GM12878 (cell line): ENCODE results near the gene DERL3. TPM values are rescaled to one million over a fixed set of nuclear protein-coding genes. Genes with fewer than 3 reads are reported as not detected.

ENCODE experiments used
- ETV6 ChIP-seq, 2 experiments: fragments of 450-650 bp in 1 of 2; IDR thresholded peaks in 1 of 2; conservative IDR thresholded peaks in 1 of 2; 2 replicates each; pipeline ENCODE4 v1.6.1; 2014; ENCODE audit warnings: antibody characterized with exemption in 1 of 2, borderline replicate concordance in 1 of 2, low read depth in 1 of 2, mild to moderate bottlenecking in 1 of 2, moderate library complexity in 1 of 2
- FOXM1 ChIP-seq: IDR thresholded peaks from 2 replicates; pipeline ENCODE4 v1.6.1; 2012; ENCODE audit warnings: low read depth, mild to moderate bottlenecking, inconsistent platforms, low read length, moderate library complexity
- HCFC1 ChIP-seq: fragments of 150-350 bp; IDR thresholded peaks from 2 replicates; pipeline ENCODE4 v1.6.1; 2014; ENCODE audit warnings: low read length
- IRF4 ChIP-seq: IDR thresholded peaks from 2 replicates; pipeline ENCODE4 v1.6.1; 2011; ENCODE audit warnings: low read depth, low read length
- JUNB ChIP-seq: IDR thresholded peaks from 2 replicates; pipeline ENCODE4 v1.6.1; 2016; ENCODE audit warnings: antibody characterized with exemption, mild to moderate bottlenecking
- LARP7 ChIP-seq: fragments of 450-650 bp; IDR thresholded peaks from 2 replicates; pipeline ENCODE4 v1.6.1; 2017; ENCODE audit warnings: mild to moderate bottlenecking
- NR2C1 ChIP-seq: fragments of 450-650 bp; IDR thresholded peaks from 2 replicates; pipeline ENCODE4 v1.6.1; 2017; ENCODE audit warnings: antibody characterized with exemption, mild to moderate bottlenecking, moderate library complexity
- POLR2AphosphoS5 ChIP-seq: IDR thresholded peaks from 2 replicates; pipeline ENCODE4 v1.6.1; 2011; ENCODE audit warnings: mild to moderate bottlenecking, low read length, inconsistent platforms
- RCOR1 ChIP-seq: conservative IDR thresholded peaks from 2 replicates; pipeline ENCODE4 v1.6.1; 2012; ENCODE audit warnings: low read depth, low read length, improper control_type of control experiment
- SMAD5 ChIP-seq: IDR thresholded peaks from 2 replicates; pipeline ENCODE4 v1.6.1; 2016; ENCODE audit warnings: antibody characterized with exemption, low read depth
- ZNF217 ChIP-seq: fragments of 450-650 bp; IDR thresholded peaks from 2 replicates; pipeline ENCODE4 v1.6.1; 2017; ENCODE audit warnings: antibody characterized with exemption, mild to moderate bottlenecking
- polyA plus RNA-seq, 11 experiments: library from polyadenylated mRNA; depleted of rRNA in 4 of 11; unstranded in 6 of 11; stranded (reverse) in 5 of 11; fragments of >200 nt; fragmentation: Nextera tagmentation in 4 of 11; fragmentation: Illumina TruSeq in 1 of 11; extraction: Ambion mirVana in 4 of 11; extraction: Trizol in 1 of 11; gene quantifications; 1 replicate in 1 of 11; 2 replicates in 10 of 11; pipeline versions ENCODE4 v1.2.1 to v1.2.3, GENCODE V29; 2011 to 2016; ENCODE audit warnings: inconsistent platforms in 2 of 11, missing spikeins in 2 of 11, low read depth in 1 of 11
- total RNA-seq, 4 experiments: library from RNA; depleted of rRNA in 3 of 4; stranded (reverse); fragments of >200 nt in 3 of 4; fragmentation: Illumina TruSeq in 1 of 4; extraction: Trizol in 1 of 4; gene quantifications; 2 replicates each; pipeline versions ENCODE4 v1.2.1 to v1.2.3, GENCODE V29; 2013 to 2021
- TF ChIP-seq, protein P1 (sequence below): fragments of 450-650 bp; IDR thresholded peaks from 2 replicates; pipeline ENCODE4 v1.6.1; 2014; ENCODE audit warnings: mild to moderate bottlenecking
- TF ChIP-seq, protein P2 (sequence below): fragments of 450-650 bp; formaldehyde crosslinking; IDR thresholded peaks from 2 replicates; pipeline ENCODE4 v1.4.0; 2022; ENCODE audit warnings: mild to moderate bottlenecking, moderate library complexity
- TF ChIP-seq, protein P3 (sequence below): fragments of 450-650 bp; IDR thresholded peaks from 2 replicates; pipeline ENCODE4 v1.6.1; 2017; ENCODE audit warnings: antibody characterized with exemption, mild to moderate bottlenecking, moderate library complexity
- TF ChIP-seq, protein P4 (sequence below): fragments of 150-350 bp; IDR thresholded peaks from 2 replicates; pipeline ENCODE4 v1.6.1; 2016; ENCODE audit warnings: low read depth, low read length
- TF ChIP-seq, protein P5 (sequence below): IDR thresholded peaks from 2 replicates; pipeline ENCODE4 v1.6.1; 2011; ENCODE audit warnings: low read depth, low read length, improper control_type of control experiment, borderline replicate concordance
- TF ChIP-seq, protein P6 (sequence below): IDR thresholded peaks from 2 replicates; pipeline ENCODE4 v1.6.1; 2011; ENCODE audit warnings: borderline replicate concordance, low read depth, mild to moderate bottlenecking, moderate library complexity, mixed read lengths, low read length; ENCODE audit not compliant: insufficient read depth; ENCODE audit errors: extremely low read length

Gene DERL3
- total and polyA plus RNA-seq, 10 of the 15 experiments (the other 5 are each of a cell fraction or from before 2014, with no cell fraction given): 4.1 to 52.4 (median 14.1) TPM

DNA sequence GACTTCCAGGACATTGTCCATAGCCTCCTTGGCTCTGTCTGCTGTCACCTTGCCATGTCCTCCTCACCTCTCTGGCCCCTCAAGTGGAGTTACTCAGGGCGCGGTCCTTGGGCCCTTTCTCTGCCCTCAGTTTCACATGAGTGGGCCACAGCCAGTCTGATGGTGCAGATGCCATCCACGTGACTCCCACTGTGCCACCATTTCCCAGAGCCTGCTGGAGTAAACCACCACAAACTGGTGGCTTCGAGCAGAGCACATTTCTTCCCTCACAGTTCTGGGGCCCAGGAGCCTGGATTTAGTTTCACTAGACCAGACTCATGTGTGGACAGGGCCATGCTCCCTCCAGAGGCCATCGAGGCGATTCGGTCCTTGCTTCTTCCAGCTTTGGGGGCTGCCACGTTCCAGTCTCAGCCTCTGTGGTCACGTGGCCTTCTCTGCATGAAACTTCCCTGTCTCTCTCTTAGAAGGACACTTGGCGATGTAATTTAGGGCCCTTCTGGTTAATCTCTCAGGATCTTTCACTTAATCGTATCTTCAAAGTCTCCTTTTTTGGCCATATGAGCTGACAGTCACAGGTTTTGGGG, 37.5 kb downstream of the DERL3 start (continued):
- TF ChIP-seq RCOR1 (0 out of 2 replicates have a peak, but pooled peaks have one; percentile 28), LARP7 (0 out of 2 replicates have a peak, but pooled peaks have one; percentile 11), JUNB (no peak), FOXM1 (no peak), HCFC1 (no peak), SMAD5 (no peak), IRF4 (no peak), NR2C1 (no peak), ETV6 (conservative IDR thresholded peaks at IDR 0.05 in 1 of 2, IDR thresholded peaks at IDR 0.05 in 1 of 2; ENCODE audit: borderline replicate concordance in 1 of 2, low read depth in 1 of 2) (0 out of 4 replicates have a peak, but pooled peaks of 1 of the 2 experiments have one; percentile 7), POLR2AphosphoS5 (no peak), ZNF217 (no peak)
- TF ChIP-seq, protein P1, sequence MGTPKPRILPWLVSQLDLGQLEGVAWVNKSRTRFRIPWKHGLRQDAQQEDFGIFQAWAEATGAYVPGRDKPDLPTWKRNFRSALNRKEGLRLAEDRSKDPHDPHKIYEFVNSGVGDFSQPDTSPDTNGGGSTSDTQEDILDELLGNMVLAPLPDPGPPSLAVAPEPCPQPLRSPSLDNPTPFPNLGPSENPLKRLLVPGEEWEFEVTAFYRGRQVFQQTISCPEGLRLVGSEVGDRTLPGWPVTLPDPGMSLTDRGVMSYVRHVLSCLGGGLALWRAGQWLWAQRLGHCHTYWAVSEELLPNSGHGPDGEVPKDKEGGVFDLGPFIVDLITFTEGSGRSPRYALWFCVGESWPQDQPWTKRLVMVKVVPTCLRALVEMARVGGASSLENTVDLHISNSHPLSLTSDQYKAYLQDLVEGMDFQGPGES: no peak
- TF ChIP-seq, protein P2, sequence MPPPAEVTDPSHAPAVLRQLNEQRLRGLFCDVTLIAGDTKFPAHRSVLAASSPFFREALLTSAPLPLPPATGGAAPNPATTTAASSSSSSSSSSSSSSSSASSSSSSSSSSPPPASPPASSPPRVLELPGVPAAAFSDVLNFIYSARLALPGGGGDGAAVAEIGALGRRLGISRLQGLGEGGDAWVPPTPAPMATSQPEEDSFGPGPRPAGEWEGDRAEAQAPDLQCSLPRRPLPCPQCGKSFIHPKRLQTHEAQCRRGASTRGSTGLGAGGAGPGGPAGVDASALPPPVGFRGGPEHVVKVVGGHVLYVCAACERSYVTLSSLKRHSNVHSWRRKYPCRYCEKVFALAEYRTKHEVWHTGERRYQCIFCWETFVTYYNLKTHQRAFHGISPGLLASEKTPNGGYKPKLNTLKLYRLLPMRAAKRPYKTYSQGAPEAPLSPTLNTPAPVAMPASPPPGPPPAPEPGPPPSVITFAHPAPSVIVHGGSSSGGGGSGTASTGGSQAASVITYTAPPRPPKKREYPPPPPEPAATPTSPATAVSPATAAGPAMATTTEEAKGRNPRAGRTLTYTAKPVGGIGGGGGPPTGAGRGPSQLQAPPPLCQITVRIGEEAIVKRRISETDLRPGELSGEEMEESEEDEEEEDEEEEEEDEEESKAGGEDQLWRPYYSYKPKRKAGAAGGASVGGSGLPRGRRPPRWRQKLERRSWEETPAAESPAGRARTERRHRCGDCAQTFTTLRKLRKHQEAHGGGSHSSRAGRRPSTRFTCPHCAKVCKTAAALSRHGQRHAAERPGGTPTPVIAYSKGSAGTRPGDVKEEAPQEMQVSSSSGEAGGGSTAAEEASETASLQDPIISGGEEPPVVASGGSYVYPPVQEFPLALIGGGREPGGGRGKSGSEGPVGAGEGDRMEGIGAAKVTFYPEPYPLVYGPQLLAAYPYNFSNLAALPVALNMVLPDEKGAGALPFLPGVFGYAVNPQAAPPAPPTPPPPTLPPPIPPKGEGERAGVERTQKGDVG (CRISPR knock-in tag): no peak
- TF ChIP-seq, protein P3, sequence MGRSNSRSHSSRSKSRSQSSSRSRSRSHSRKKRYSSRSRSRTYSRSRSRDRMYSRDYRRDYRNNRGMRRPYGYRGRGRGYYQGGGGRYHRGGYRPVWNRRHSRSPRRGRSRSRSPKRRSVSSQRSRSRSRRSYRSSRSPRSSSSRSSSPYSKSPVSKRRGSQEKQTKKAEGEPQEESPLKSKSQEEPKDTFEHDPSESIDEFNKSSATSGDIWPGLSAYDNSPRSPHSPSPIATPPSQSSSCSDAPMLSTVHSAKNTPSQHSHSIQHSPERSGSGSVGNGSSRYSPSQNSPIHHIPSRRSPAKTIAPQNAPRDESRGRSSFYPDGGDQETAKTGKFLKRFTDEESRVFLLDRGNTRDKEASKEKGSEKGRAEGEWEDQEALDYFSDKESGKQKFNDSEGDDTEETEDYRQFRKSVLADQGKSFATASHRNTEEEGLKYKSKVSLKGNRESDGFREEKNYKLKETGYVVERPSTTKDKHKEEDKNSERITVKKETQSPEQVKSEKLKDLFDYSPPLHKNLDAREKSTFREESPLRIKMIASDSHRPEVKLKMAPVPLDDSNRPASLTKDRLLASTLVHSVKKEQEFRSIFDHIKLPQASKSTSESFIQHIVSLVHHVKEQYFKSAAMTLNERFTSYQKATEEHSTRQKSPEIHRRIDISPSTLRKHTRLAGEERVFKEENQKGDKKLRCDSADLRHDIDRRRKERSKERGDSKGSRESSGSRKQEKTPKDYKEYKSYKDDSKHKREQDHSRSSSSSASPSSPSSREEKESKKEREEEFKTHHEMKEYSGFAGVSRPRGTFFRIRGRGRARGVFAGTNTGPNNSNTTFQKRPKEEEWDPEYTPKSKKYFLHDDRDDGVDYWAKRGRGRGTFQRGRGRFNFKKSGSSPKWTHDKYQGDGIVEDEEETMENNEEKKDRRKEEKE: no peak
- TF ChIP-seq, protein P4, sequence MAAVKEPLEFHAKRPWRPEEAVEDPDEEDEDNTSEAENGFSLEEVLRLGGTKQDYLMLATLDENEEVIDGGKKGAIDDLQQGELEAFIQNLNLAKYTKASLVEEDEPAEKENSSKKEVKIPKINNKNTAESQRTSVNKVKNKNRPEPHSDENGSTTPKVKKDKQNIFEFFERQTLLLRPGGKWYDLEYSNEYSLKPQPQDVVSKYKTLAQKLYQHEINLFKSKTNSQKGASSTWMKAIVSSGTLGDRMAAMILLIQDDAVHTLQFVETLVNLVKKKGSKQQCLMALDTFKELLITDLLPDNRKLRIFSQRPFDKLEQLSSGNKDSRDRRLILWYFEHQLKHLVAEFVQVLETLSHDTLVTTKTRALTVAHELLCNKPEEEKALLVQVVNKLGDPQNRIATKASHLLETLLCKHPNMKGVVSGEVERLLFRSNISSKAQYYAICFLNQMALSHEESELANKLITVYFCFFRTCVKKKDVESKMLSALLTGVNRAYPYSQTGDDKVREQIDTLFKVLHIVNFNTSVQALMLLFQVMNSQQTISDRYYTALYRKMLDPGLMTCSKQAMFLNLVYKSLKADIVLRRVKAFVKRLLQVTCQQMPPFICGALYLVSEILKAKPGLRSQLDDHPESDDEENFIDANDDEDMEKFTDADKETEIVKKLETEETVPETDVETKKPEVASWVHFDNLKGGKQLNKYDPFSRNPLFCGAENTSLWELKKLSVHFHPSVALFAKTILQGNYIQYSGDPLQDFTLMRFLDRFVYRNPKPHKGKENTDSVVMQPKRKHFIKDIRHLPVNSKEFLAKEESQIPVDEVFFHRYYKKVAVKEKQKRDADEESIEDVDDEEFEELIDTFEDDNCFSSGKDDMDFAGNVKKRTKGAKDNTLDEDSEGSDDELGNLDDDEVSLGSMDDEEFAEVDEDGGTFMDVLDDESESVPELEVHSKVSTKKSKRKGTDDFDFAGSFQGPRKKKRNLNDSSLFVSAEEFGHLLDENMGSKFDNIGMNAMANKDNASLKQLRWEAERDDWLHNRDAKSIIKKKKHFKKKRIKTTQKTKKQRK: no peak
- TF ChIP-seq, protein P5, sequence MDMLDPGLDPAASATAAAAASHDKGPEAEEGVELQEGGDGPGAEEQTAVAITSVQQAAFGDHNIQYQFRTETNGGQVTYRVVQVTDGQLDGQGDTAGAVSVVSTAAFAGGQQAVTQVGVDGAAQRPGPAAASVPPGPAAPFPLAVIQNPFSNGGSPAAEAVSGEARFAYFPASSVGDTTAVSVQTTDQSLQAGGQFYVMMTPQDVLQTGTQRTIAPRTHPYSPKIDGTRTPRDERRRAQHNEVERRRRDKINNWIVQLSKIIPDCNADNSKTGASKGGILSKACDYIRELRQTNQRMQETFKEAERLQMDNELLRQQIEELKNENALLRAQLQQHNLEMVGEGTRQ: no peak
- TF ChIP-seq, protein P6, sequence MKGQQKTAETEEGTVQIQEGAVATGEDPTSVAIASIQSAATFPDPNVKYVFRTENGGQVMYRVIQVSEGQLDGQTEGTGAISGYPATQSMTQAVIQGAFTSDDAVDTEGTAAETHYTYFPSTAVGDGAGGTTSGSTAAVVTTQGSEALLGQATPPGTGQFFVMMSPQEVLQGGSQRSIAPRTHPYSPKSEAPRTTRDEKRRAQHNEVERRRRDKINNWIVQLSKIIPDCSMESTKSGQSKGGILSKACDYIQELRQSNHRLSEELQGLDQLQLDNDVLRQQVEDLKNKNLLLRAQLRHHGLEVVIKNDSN: peak; percentile 74
